Measurements from ENCODE around the gene RHBDD3. TPM values are rescaled to one million over a fixed set of nuclear protein-coding genes. Genes with fewer than 3 reads are reported as not detected.

RHBDD3 gene
- total RNA-seq, 1 donor from 2014 or later = 65.1 TPM

GRCh38 chr22:29270475-29271271, 2.9 kb upstream of the RHBDD3 start:
- Mint-ChIP-seq H3K27ac (peak overlapping the region; percentile 100), H3K4me3 (ENCODE audit: low read depth) (peak overlapping the region; percentile 86), H3K9me3 (ENCODE audit: low read depth) (no peaks in the 10 kb centered on the region), H3K27me3 (no peaks in the 10 kb centered on the region), H3K36me3 (ENCODE audit: insufficient read depth) (peaks cover 37% of the 10 kb centered on the region), H3K4me1 (ENCODE audit: low read depth) (peaks cover 54% of the 10 kb centered on the region)
- no peak for DNase-seq (ENCODE audit: low spot score, unreplicated experiment)
- TF ChIP-seq CTCF (IDR thresholded peaks at IDR 0.05; ENCODE audit: unreplicated experiment) = no peak

- Mint-ChIP-seq H3K27ac (peak overlapping the region; percentile 100), H3K9me3 (ENCODE audit: low read depth) (no peaks in the 10 kb centered on the region), H3K36me3 (ENCODE audit: insufficient read depth) (peaks cover 32% of the 10 kb centered on the region), H3K4me1 (ENCODE audit: low read depth) (peaks cover 48% of the 10 kb centered on the region), H3K27me3 (no peaks in the 10 kb centered on the region), H3K4me3 (ENCODE audit: low read depth) (peak overlapping the region; percentile 86)
- no peak for DNase-seq (ENCODE audit: low spot score, unreplicated experiment)
- TF ChIP-seq CTCF (IDR thresholded peaks at IDR 0.05; ENCODE audit: unreplicated experiment) = no peak
Observed at GRCh38 chr22:29269731-29270474, 2.1 kb upstream of the RHBDD3 start.

- no peak for DNase-seq (ENCODE audit: low spot score, unreplicated experiment)
- TF ChIP-seq CTCF (IDR thresholded peaks at IDR 0.05; ENCODE audit: unreplicated experiment) = no peak
- Mint-ChIP-seq H3K36me3 (ENCODE audit: insufficient read depth) (peaks cover 27% of the 10 kb centered on the region), H3K4me3 (ENCODE audit: low read depth) (peak overlapping the region; percentile 86), H3K27ac (peak overlapping the region; percentile 100), H3K4me1 (ENCODE audit: low read depth) (peaks cover 47% of the 10 kb centered on the region), H3K27me3 (no peaks in the 10 kb centered on the region), H3K9me3 (ENCODE audit: low read depth) (no peaks in the 10 kb centered on the region)
Observed at GRCh38 chr22:29269230-29269604, 1.4 kb upstream of the RHBDD3 start.

- Mint-ChIP-seq H3K27me3 (no peaks in the 10 kb centered on the region), H3K9me3 (ENCODE audit: low read depth) (no peaks in the 10 kb centered on the region), H3K4me3 (ENCODE audit: low read depth) (peak overlapping the region; percentile 86), H3K4me1 (ENCODE audit: low read depth) (peaks cover 47% of the 10 kb centered on the region), H3K36me3 (ENCODE audit: insufficient read depth) (peaks cover 24% of the 10 kb centered on the region), H3K27ac (peak overlapping the region; percentile 100)
- TF ChIP-seq CTCF (IDR thresholded peaks at IDR 0.05; ENCODE audit: unreplicated experiment) = no peak
- peak; percentile 53 for DNase-seq (ENCODE audit: low spot score, unreplicated experiment)
Observed at GRCh38 chr22:29268511-29269229, 889 bp upstream of the RHBDD3 start.

GRCh38 chr22:29267462-29267857, 321 bp downstream of the RHBDD3 start:
- peaks cover 18% of the 10 kb centered on the region for H3K36me3 Mint-ChIP-seq (ENCODE audit: insufficient read depth)
- no peak for TF ChIP-seq CTCF (IDR thresholded peaks at IDR 0.05; ENCODE audit: unreplicated experiment)
- peaks cover 40% of the 10 kb centered on the region for H3K4me1 Mint-ChIP-seq (ENCODE audit: low read depth)
- no peak for DNase-seq (ENCODE audit: low spot score, unreplicated experiment)
- peak overlapping the region; percentile 86 for H3K4me3 Mint-ChIP-seq (ENCODE audit: low read depth)
- H3K27me3 Mint-ChIP-seq = no peaks in the 10 kb centered on the region
- H3K27ac Mint-ChIP-seq = peak overlapping the region; percentile 100
- H3K9me3 Mint-ChIP-seq (ENCODE audit: low read depth) = no peaks in the 10 kb centered on the region

Data from progenitor cell of endocrine pancreas (in vitro differentiated cells).